G401 (cell line): Measurements from ENCODE around the gene TCERG1. TPM values are rescaled to one million over a fixed set of nuclear protein-coding genes. Genes with fewer than 3 reads are reported as not detected.

Source experiments
- DNase-seq: peaks from one replicate; pipeline ENCODE4 v3.0.0-alpha.2; 2015; ENCODE audit warnings: low spot score
- in situ Hi-C: cut with HindIII; loops from 2 replicates; pipeline ENCODE4 v1.10.0; 2016; ENCODE audit warnings: low sequenced_read_pairs, mixed read lengths
- total RNA-seq: library from RNA; depleted of rRNA; stranded (reverse); fragments of >200 nt; shearing (Covaris generic); gene quantifications from 2 replicates; pipeline ENCODE4 v1.2.3, GENCODE V29; 2014

The TCERG1 gene
- total RNA-seq, 1 experiment from 2014 or later, result 36.1 TPM

DNA sequence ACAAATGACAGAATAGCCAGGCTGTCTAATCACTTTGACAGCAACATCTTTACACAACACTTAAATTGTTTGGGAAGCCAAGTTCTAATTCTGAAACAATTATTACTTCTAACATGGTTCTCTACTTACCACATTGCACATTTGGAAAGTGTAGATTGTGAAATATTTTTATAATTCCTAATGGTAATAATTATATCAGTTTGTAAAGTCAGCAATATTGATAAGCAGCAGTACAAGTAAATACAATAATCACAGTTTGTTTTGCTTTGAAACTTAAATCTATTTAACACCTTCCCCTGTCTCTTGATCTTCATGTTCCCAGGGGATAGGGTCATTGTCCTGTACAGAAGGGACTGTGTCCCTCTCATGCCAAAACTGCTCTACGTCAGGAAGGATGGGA lies 67.4 kb downstream of the TCERG1 start:
- in situ Hi-C loops, result no loop called here
- no peak for DNase-seq

DNA sequence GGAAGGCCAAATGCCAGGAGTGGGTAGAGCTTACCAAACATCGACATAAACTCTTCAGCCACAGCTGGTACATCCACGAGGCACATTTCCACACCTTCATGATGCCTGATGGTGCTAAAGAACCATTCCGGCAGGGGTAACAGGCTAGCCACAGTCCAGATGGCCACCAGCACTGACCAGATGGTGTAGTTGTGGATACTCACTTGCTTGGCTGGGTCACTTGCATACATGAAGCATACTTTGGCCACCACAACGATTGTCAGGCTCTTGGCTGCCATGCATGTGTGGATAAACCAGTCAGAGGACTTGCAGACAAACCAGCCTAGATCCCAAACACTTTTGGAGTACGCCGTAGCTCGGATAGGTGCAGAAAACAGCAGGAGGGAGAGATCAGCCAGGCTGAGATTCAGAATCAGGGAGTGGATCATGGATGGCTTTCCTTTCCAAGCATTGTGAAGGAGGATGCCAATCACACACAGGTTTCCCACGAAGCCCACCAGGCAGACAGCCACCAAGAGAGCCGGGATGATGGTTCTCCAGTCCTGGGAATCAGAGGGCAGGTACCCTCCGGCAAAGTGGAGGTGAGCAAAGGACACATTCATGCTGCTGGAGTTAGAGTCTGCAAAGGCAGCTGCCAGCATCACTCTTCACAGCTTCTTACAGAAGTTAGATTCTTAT lies 68.5 kb downstream of the TCERG1 start:
- in situ Hi-C loops, result no loop called here
- DNase-seq, result peak; percentile 87

- peak; percentile 6 for DNase-seq
- in situ Hi-C loops, result no loop called here
Observed at GRCh38 chr5:146516151-146516475, 69.0 kb downstream of the TCERG1 start, which contains the start of gene GPR151. Gene GPR151 (minus strand): TSS chr5:146516190. CDS start chr5:146516113, 77 bp downstream.

DNA sequence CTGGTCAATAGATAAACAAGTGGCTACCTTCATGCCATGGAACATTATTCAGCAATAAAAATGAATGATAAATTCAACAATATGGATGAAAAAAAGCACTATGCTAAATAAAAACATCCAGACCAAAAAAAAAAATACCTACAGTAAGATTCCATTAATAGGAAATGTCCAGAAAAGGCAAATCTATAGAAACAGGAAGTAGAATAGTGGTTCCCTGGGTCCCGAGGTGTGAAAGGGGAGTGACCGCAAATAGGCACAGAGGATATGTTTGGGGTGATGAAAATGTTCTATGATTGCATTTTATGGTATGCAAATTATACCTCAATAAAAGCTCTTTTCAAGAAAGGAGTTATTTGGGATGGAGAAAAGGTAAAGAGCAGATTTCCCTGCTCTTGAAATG lies 72.4 kb downstream of the TCERG1 start:
- in situ Hi-C loops, result no loop called here
- no peak for DNase-seq

- no peak for DNase-seq
Observed at GRCh38 chr5:146520731-146521130, 73.6 kb downstream of the TCERG1 start.

GRCh38 chr5:146521403-146522106 lies 74.4 kb downstream of the TCERG1 start:
- in situ Hi-C loops, result no loop called here

More at GRCh38 chr5:146520731-146521130, 73.6 kb downstream of the TCERG1 start:
- in situ Hi-C loops, result no loop called here

DNA sequence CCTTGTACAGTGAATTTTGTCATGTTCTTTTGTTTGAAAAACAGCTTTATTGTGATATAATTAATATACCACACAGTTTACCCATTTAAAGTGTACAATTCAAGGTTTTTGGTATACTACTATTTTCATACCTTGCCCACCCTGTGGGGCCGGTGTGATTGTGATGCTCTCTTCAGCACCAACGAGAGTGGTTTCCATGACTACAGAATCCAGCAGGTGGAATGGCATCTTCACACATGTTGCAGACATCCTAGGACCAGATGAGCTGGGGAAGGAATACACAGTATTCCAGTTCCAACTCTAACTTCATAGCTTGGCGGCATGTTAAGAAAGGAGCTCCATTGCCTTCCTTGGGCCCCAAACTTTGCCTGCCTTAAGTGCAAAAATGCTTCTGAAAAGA lies 76.6 kb downstream of the TCERG1 start:
- in situ Hi-C loops, result no loop called here
- DNase-seq, result no peak

More at GRCh38 chr5:146521403-146522106, 74.4 kb downstream of the TCERG1 start:
- DNase-seq, result no peak

- in situ Hi-C loops, result no loop called here
Observed at GRCh38 chr5:146527785-146528184, 80.7 kb downstream of the TCERG1 start.

GRCh38 chr5:146528236-146528635 lies 81.1 kb downstream of the TCERG1 start:
- DNase-seq, result no peak
- in situ Hi-C loops, result no loop called here

More at GRCh38 chr5:146527785-146528184, 80.7 kb downstream of the TCERG1 start:
- DNase-seq, result no peak

- in situ Hi-C loops, result no loop called here
- no peak for DNase-seq
Observed at GRCh38 chr5:146529984-146530383, 82.9 kb downstream of the TCERG1 start.

- in situ Hi-C loops, result no loop called here
- DNase-seq, result peak; percentile 78
Observed at GRCh38 chr5:146533260-146533857, 86.2 kb downstream of the TCERG1 start.

DNA sequence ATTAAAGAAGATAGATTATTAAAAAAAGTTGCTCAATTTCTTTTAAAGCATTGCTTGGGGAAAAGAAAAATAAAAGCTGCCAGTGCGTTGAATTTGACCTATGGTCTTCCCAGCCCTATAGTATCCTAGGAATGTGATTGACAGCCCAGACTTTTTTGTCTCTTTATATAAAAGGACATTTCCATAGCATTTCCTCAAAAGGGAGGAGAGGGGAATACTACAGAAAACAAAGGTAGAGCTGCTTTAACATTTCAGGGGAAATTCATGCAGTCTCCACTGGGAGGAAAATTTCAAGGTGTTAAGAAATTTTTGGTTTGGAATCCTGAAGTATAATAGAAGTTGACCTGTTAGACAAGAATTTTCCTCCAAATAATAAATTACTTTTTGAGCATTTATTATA lies 86.7 kb downstream of the TCERG1 start:
- in situ Hi-C loops, result no loop called here
- no peak for DNase-seq

DNA sequence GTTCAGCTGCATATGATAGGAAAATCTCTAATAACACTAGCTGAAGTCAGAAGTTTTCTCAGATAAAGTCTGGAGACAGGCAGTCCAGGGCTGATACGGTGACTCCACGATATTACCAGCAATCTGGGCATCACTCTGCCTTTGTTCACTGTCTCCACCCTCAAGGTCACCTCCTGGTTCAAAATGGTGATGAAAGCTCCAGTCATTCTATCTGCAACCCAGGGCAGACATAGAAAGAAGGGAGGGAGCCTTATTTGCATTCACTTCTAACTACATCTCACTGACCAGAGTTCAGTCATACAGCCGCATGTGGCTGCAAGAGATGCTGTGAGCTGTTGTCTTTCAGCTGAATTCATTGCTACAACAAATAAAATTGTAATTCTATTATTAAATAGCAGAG lies 91.3 kb downstream of the TCERG1 start:
- in situ Hi-C loops, result no loop called here
- no peak for DNase-seq

- in situ Hi-C loops, result no loop called here
- DNase-seq, result no peak
Observed at GRCh38 chr5:146539973-146540372, 92.8 kb downstream of the TCERG1 start.

DNA sequence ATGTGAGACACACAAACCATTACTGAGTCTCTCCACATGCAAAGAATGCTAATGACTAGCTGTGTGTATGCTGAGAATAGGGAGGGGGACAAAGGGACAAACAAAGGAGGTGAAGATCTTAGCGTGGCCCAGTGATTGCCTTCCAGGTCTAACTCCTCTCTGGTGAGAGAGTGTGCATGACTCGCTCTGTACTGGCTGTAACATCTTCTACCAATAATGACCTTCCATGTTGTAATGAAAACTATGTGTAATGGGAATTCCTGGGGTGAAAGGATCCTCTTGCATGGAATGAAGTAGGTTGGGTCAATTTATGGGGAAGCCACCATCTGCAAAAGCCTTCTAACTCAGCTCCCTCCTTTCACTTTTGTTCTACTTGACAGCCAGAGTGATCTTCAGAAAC lies 93.3 kb downstream of the TCERG1 start:
- in situ Hi-C loops, result no loop called here
- no peak for DNase-seq

GRCh38 chr5:146541958-146542849 lies 95.1 kb downstream of the TCERG1 start:
- DNase-seq, result peak; percentile 79
- in situ Hi-C loops, result no loop called here

DNA sequence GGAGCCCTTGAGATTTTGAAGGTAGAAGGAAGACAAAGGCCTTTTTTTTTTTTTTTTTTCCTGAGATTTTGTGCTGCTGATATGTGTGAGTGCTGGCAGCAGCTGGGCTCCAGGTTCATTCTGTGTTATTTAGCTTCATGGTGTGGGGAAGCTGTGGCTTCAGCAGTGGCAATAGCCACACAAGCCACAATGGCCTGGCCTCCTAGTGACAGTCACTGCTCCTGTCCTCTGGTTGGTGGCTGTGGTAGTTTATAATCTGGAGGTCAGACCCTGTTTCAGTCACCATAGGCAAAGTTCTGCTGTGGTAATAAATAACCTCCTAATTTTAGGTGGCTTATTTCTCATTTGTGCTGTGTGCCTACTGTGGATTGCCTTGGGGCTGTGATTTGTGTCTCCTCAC lies 97.1 kb downstream of the TCERG1 start:
- in situ Hi-C loops, result no loop called here
- no peak for DNase-seq

DNA sequence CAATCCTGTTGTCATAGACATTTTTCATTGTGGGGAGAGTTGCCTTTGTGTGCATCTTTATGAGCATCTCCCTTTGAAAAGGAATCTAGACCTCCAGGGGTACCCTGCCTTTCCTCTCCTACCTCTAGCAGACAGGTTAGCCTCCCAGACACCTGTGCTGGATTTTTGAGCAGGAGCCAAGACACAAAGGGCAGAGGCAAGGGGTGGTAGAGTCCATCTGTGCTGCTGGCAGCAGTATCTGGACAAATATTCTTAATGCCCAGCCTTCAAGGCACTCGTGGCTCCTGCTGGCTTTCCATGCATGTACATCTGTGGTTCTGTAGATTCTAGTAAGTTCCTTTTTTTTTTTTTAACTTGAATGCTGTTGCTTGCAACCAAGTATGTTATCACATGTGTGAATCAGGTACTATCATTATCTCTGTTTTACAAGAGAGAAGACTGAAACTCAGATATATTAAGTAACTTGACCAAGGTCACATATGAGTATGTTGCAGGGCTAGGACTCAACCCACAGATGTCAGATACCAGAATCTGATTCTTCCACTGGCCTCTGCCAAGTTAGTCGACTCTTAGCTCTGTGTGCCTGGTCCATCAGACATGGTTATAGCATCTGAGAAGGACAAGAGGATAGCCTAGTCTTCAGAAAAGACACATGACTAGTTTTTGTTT lies 101.8 kb downstream of the TCERG1 start:
- in situ Hi-C loops, result no loop called here
- peak; percentile 77 for DNase-seq

- in situ Hi-C loops, result no loop called here
- no peak for DNase-seq
Observed at GRCh38 chr5:146549615-146550014, 102.5 kb downstream of the TCERG1 start.
